Testis (tissue), 3 donors: ENCODE data around the gene OXSR1. TPM values are rescaled to one million over a fixed set of nuclear protein-coding genes. Genes with fewer than 3 reads are reported as not detected.

ENCODE experiments used
- DNase-seq: peaks from one replicate; pipeline ENCODE4 v3.0.0-alpha.2; 2019
- H3K27ac ChIP-seq, 2 donors: fragments of 200-600 bp; sonication (generic); one replicate each; pipeline ENCODE4 v1.5.1; 2019
- H3K27me3 ChIP-seq: fragments of 200-600 bp; sonication (generic); one replicate; pipeline ENCODE4 v1.5.1; 2019
- H3K36me3 ChIP-seq: fragments of 200-600 bp; sonication (generic); one replicate; pipeline ENCODE4 v1.5.1; 2017; ENCODE audit warnings: low read depth; ENCODE audit errors: missing control alignments
- H3K4me1 ChIP-seq: fragments of 200-600 bp; sonication (generic); one replicate; pipeline ENCODE4 v1.5.1; 2019
- H3K4me3 ChIP-seq, 2 donors: fragments of 200-600 bp; sonication (generic); one replicate each; pipeline ENCODE4 v1.5.1; 2017 to 2019
- H3K9me3 ChIP-seq: fragments of 200-600 bp; sonication (generic); one replicate; pipeline ENCODE4 v1.5.1; 2017
- CTCF ChIP-seq, 3 experiments: fragments of 450-650 bp in 2 of 3; fragments of 200-600 bp in 1 of 3; sonication (generic) in 1 of 3; IDR thresholded peaks; one replicate each; pipeline ENCODE4 v1.5.1; 2016 to 2019; ENCODE audit warnings: antibody characterized with exemption in 3 of 3, mild to moderate bottlenecking in 2 of 3, moderate library complexity in 1 of 3
- POLR2A ChIP-seq: fragments of 450-650 bp; IDR thresholded peaks from one replicate; pipeline ENCODE4 v1.6.1; 2017; ENCODE audit warnings: antibody characterized with exemption, mild to moderate bottlenecking, moderate library complexity
- WGBS, 2 donors: methylation state at CpG; one replicate each; pipeline ENCODE4 v1.1.5; 2018; 5-methylcytosine and 5-hydroxymethylcytosine counted together
- intact Hi-C: fragments of 100-400 bp; cut with DNase I; formaldehyde crosslinking; loops from one replicate; pipeline ENCODE4 v1.15.1; 2023; ENCODE audit warnings: low total_unique reads
- polyA plus RNA-seq: library from polyadenylated mRNA; stranded (reverse); fragments of 350-450 nt; fragmentation: Illumina TruSeq; extraction: RNeasy Lipid Tissue Mini Kit (QIAGEN cat#74804); gene quantifications from one replicate; pipeline ENCODE4 v1.2.3, GENCODE V29; 2014; ENCODE audit warnings: low read depth, low replicate concordance; ENCODE audit not compliant: insufficient read depth
- total RNA-seq, 2 donors: library from RNA; depleted of rRNA; stranded (reverse); fragments of >200 nt; gene quantifications; one replicate each; pipeline ENCODE4 v1.2.3, GENCODE V29; 2016

The OXSR1 gene
- total and polyA plus RNA-seq, 3 donors from 2014 or later: 26.0 to 48.7 (median 39.7) TPM

GRCh38 chr3:38275658-38276057 lies 110.3 kb downstream of the OXSR1 start:
- no peak overlapping the region for H3K4me3 ChIP-seq
- H3K9me3 ChIP-seq: no peaks in the 10 kb centered on the region
- DNase-seq: no peak
- H3K36me3 ChIP-seq: no peaks in the 10 kb centered on the region
- TF ChIP-seq CTCF (IDR thresholded peaks at IDR 0.05) (no peak), POLR2A (no peak)
- intact Hi-C loops: no loop called here
- WGBS, 2 donors: 60 to 93% methylated on average over 1 to 8 of the region's 8 CpGs
- no peaks in the 10 kb centered on the region for H3K27me3 ChIP-seq
- no peak overlapping the region for H3K27ac ChIP-seq
- H3K4me1 ChIP-seq: peaks cover 4% of the 10 kb centered on the region

- peaks cover 4% of the 10 kb centered on the region for H3K4me1 ChIP-seq
- H3K4me3 ChIP-seq: no peak overlapping the region
- intact Hi-C loops: no loop called here
- H3K36me3 ChIP-seq: no peaks in the 10 kb centered on the region
- no peaks in the 10 kb centered on the region for H3K9me3 ChIP-seq
- no peaks in the 10 kb centered on the region for H3K27me3 ChIP-seq
- TF ChIP-seq POLR2A (no peak), CTCF (IDR thresholded peaks at IDR 0.05) (no peak)
- 94 to 100% methylated on average over 3 to 13 of the region's 13 CpGs for WGBS, 2 donors
- no peak for DNase-seq
- no peak overlapping the region for H3K27ac ChIP-seq
These were observed 111.0 kb downstream of the OXSR1 start for GRCh38 chr3:38276081-38276916.

- intact Hi-C loops: no loop called here
These were observed 111.7 kb downstream of the OXSR1 start for GRCh38 chr3:38276917-38277630.

GRCh38 chr3:38278841-38279240 lies 113.5 kb downstream of the OXSR1 start:
- Histone ChIP-seq H3K4me1 (peaks cover 4% of the 10 kb centered on the region), H3K4me3 (no peak overlapping the region), H3K9me3 (no peaks in the 10 kb centered on the region), H3K27me3 (no peaks in the 10 kb centered on the region), H3K27ac (no peak overlapping the region), H3K36me3 (no peaks in the 10 kb centered on the region)
- DNase-seq: no peak
- intact Hi-C loops: no loop called here
- WGBS, 2 donors: 92 to 93% methylated on average over 5 of the region's 5 CpGs
- TF ChIP-seq POLR2A (no peak), CTCF (IDR thresholded peaks at IDR 0.05) (no peak)

More at GRCh38 chr3:38276917-38277630, 111.7 kb downstream of the OXSR1 start:
- H3K4me1 ChIP-seq: peaks cover 4% of the 10 kb centered on the region
- TF ChIP-seq CTCF (IDR thresholded peaks at IDR 0.05) (no peak), POLR2A (no peak)
- 90 to 95% methylated on average over 4 to 13 of the region's 13 CpGs for WGBS, 2 donors
- H3K4me3 ChIP-seq: no peak overlapping the region
- H3K27me3 ChIP-seq: no peaks in the 10 kb centered on the region
- no peaks in the 10 kb centered on the region for H3K36me3 ChIP-seq
- no peak for DNase-seq
- no peak overlapping the region for H3K27ac ChIP-seq
- no peaks in the 10 kb centered on the region for H3K9me3 ChIP-seq
